ENCODE results near the gene RNF113B.

DNA sequence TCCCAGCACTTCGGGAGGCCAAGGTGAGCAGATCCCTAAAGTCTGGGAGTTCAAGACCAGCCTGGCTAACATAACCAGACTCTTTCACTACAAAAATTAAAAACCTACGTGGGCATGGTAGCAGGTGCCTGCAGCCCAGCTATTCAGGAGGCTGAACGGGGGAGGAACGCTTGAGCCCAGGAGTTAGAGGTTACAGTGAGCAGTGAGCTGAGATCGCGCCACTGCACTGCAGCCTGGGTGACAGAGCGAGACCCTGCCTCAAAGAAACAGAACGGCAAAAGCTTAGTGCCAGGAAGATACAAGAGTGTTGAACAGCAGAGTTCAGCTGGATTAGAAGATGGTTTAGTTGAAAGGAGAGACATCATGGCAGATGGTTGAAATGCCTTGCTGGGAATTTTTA lies 24.1 kb upstream of the RNF113B start:
- TF ChIP-seq, protein P1, sequence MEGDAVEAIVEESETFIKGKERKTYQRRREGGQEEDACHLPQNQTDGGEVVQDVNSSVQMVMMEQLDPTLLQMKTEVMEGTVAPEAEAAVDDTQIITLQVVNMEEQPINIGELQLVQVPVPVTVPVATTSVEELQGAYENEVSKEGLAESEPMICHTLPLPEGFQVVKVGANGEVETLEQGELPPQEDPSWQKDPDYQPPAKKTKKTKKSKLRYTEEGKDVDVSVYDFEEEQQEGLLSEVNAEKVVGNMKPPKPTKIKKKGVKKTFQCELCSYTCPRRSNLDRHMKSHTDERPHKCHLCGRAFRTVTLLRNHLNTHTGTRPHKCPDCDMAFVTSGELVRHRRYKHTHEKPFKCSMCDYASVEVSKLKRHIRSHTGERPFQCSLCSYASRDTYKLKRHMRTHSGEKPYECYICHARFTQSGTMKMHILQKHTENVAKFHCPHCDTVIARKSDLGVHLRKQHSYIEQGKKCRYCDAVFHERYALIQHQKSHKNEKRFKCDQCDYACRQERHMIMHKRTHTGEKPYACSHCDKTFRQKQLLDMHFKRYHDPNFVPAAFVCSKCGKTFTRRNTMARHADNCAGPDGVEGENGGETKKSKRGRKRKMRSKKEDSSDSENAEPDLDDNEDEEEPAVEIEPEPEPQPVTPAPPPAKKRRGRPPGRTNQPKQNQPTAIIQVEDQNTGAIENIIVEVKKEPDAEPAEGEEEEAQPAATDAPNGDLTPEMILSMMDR (IDR thresholded peaks at IDR 0.05; ENCODE audit: borderline replicate concordance, extremely low read depth, low read length, poor library complexity, severe bottlenecking): no peak
- TF ChIP-seq EZH2 (IDR thresholded peaks at IDR 0.05; ENCODE audit: borderline replicate concordance, low read depth, low read length, severe bottlenecking): no peak

All from DND-41 (cell line).